ENCODE measurements around the gene RAB22A. TPM values are rescaled to one million over a fixed set of nuclear protein-coding genes. Genes with fewer than 3 reads are reported as not detected.

The RAB22A gene
- total RNA-seq, 6 donors from 2014 or later = 9.9 to 27.8 (median 21.1) TPM

- H3K27ac ChIP-seq = no peak overlapping the region
- H3K4me1 ChIP-seq = no peaks in the 10 kb centered on the region
- no peaks in the 10 kb centered on the region for H3K36me3 ChIP-seq
- no peaks in the 10 kb centered on the region for H3K9me3 ChIP-seq
- no peak for DNase-seq
- no peak overlapping the region for H3K4me3 ChIP-seq
- no peaks in the 10 kb centered on the region for H3K27me3 ChIP-seq
- no peak for TF ChIP-seq POLR2AphosphoS5 (IDR thresholded peaks at IDR 0.05)
- no peak for TF ChIP-seq POLR2A (IDR thresholded peaks at IDR 0.05)
- TF ChIP-seq CTCF (IDR thresholded peaks at IDR 0.05) = no peak
- TF ChIP-seq EP300 (IDR thresholded peaks at IDR 0.05) = no peak
- 75 to 78% methylated on average over 10 of the region's 10 CpGs for WGBS, 2 donors
- no peak for ATAC-seq (ENCODE audit: low FRiP score in 2 of 2)
Measured at GRCh38 chr20:58375759-58376352, 66.3 kb downstream of the RAB22A start.

- WGBS, 2 donors = 92 to 95% methylated on average over 1 of the region's 1 CpG
- H3K9me3 ChIP-seq = peaks cover 0 to 9% (median 2%) of the 10 kb centered on the region in 4 donors
- H3K36me3 ChIP-seq = no peaks in the 10 kb centered on the region
- TF ChIP-seq CTCF (IDR thresholded peaks at IDR 0.05) (no peak), POLR2A (IDR thresholded peaks at IDR 0.05) (no peak), POLR2AphosphoS5 (IDR thresholded peaks at IDR 0.05) (no peak), EP300 (IDR thresholded peaks at IDR 0.05) (no peak)
- no peak overlapping the region for H3K27ac ChIP-seq
- ATAC-seq (ENCODE audit: low FRiP score in 2 of 2) = no peak
- H3K4me3 ChIP-seq = no peak overlapping the region
- H3K4me1 ChIP-seq = no peaks in the 10 kb centered on the region
- no peaks in the 10 kb centered on the region for H3K27me3 ChIP-seq
- no peak for DNase-seq
Measured at GRCh38 chr20:58377017-58377416, 67.5 kb downstream of the RAB22A start.

- H3K27ac ChIP-seq = no peak overlapping the region
- DNase-seq (no peak), ATAC-seq (ENCODE audit: low FRiP score in 2 of 2) (no peak)
- peaks cover 0 to 9% (median 3%) of the 10 kb centered on the region in 4 donors for H3K9me3 ChIP-seq
- no peaks in the 10 kb centered on the region for H3K36me3 ChIP-seq
- no peaks in the 10 kb centered on the region for H3K4me1 ChIP-seq
- TF ChIP-seq POLR2A (IDR thresholded peaks at IDR 0.05) (no peak), POLR2AphosphoS5 (IDR thresholded peaks at IDR 0.05) (no peak), CTCF (IDR thresholded peaks at IDR 0.05) (no peak), EP300 (IDR thresholded peaks at IDR 0.05) (no peak)
- no peak overlapping the region for H3K4me3 ChIP-seq
- no peaks in the 10 kb centered on the region for H3K27me3 ChIP-seq
- 73 to 74% methylated on average over 7 of the region's 7 CpGs for WGBS, 2 donors
Measured at GRCh38 chr20:58377766-58378401, 68.4 kb downstream of the RAB22A start.

DNA sequence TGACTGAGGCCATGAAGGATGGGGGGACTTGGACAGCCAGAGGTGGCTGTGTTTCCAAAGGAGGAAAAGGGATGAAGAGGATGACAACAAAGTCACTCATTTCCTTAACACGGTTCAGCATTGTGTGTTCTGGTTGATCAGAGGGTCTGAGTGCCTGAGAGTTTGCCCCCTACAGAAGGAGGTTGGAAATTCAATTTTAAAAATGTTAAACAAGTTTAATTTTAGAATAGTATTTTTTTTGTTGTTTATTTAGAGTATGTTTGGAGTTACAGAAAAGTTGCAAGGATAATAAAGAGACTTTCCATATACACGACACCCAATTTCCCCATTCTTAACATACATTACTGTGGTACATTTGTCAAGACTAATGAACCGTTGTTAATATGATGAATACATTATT is 69.2 kb downstream of the RAB22A start:
- H3K36me3 ChIP-seq = no peaks in the 10 kb centered on the region
- DNase-seq (no peak), ATAC-seq (ENCODE audit: low FRiP score in 2 of 2) (no peak)
- TF ChIP-seq POLR2AphosphoS5 (IDR thresholded peaks at IDR 0.05) (no peak), EP300 (IDR thresholded peaks at IDR 0.05) (no peak), CTCF (IDR thresholded peaks at IDR 0.05) (no peak), POLR2A (IDR thresholded peaks at IDR 0.05) (no peak)
- peaks cover 0 to 9% (median 3%) of the 10 kb centered on the region in 4 donors for H3K9me3 ChIP-seq
- 61% methylated on average over 3 of the region's 3 CpGs for WGBS, 2 donors
- H3K27me3 ChIP-seq = no peaks in the 10 kb centered on the region
- no peaks in the 10 kb centered on the region for H3K4me1 ChIP-seq
- H3K27ac ChIP-seq = no peak overlapping the region
- H3K4me3 ChIP-seq = no peak overlapping the region

DNA sequence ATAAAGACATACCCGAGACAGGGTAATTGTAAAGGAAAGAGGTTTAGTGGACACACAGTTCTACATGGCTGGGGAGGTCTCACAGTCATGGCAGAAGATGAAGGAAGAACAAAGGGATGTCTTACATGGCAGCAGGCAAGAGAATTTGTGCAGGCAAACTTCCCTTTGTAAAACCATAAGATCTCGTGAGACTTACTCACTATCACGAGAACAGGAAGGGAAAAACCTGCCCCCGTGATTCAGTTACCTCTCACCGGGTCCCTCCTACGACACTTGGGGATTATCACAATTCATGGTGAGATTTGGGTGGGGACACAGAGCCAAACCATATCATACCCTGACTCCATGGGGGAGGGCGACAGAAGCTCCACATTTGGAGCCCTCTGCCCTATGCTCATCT is 72.1 kb downstream of the RAB22A start:
- ATAC-seq (ENCODE audit: low FRiP score in 2 of 2) = no peak
- Histone ChIP-seq H3K9me3 (peaks cover 0 to 9% (median 3%) of the 10 kb centered on the region in 4 donors), H3K27me3 (no peaks in the 10 kb centered on the region), H3K4me1 (no peaks in the 10 kb centered on the region), H3K27ac (no peak overlapping the region), H3K36me3 (no peaks in the 10 kb centered on the region), H3K4me3 (no peak overlapping the region)
- DNase-seq = no peak
- TF ChIP-seq POLR2A (IDR thresholded peaks at IDR 0.05) (no peak), EP300 (IDR thresholded peaks at IDR 0.05) (no peak)
- WGBS, 2 donors = 86 to 88% methylated on average over 7 of the region's 7 CpGs
